HFFc6 (cell line): ENCODE results near the gene SLC30A2. TPM values are rescaled to one million over a fixed set of nuclear protein-coding genes. Genes with fewer than 3 reads are reported as not detected.

ENCODE experiments used
- DNase-seq: peaks from one replicate; pipeline ENCODE4 v3.0.0-alpha.2; 2018
- H3K27ac Mint-ChIP-seq: 2 replicates; pipeline ENCODE4 v1.8.0; 2020; ENCODE audit warnings: mild to moderate bottlenecking, mixed read lengths
- H3K27me3 Mint-ChIP-seq: 2 replicates; pipeline ENCODE4 v1.8.0; 2021; ENCODE audit warnings: mild to moderate bottlenecking, moderate library complexity, mixed read lengths; ENCODE audit not compliant: insufficient read depth
- H3K36me3 Mint-ChIP-seq: 2 replicates; pipeline ENCODE4 v1.8.0; 2021; ENCODE audit warnings: low read depth, mixed read lengths
- H3K4me1 Mint-ChIP-seq: 2 replicates; pipeline ENCODE4 v1.8.0; 2020; ENCODE audit warnings: low read depth, mixed read lengths
- H3K4me3 Mint-ChIP-seq: 2 replicates; pipeline ENCODE4 v1.8.0; 2020; ENCODE audit warnings: mild to moderate bottlenecking, moderate library complexity, mixed read lengths
- H3K9me3 Mint-ChIP-seq: 2 replicates; pipeline ENCODE4 v1.8.0; 2020; ENCODE audit warnings: mild to moderate bottlenecking, mixed read lengths
- total RNA-seq, 6 experiments: library from RNA; stranded (reverse); fragmentation: NEBNext Ultra II Directional; extraction: Animal tissue kit (Norgen Biotek cat#: 25700); gene quantifications; 2 replicates in 1 of 6; 3 replicates in 5 of 6; pipeline ENCODE4 v1.2.3, GENCODE V29; 2021
- TF ChIP-seq, protein P1 (sequence below): fragments of 200-600 bp; sonication (generic); IDR thresholded peaks from 2 replicates; pipeline ENCODE4 v1.5.0; 2021; ENCODE audit warnings: antibody characterized with exemption, mild to moderate bottlenecking

The SLC30A2 gene
- total RNA-seq, 6 experiments from 2014 or later: not detected

DNA sequence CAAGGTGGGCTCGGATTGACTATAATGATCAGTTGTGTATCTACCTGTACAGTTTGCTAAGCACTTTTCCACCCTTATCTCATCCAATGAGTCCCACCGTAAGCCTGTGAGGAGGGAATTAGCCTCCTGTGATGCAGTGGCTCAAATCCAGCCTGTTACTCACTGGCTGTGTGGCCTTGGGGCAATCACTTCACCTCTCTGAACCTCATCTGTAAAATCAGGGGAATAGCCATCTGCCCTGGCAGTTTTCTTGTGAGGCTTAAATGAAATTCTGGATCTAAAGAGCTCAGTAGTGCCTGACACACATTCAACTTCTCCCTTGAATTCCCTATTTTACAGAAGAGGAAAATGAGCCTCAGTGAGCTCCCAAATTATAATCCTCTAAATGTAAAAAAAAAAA lies 31.7 kb downstream of the SLC30A2 start:
- H3K36me3 Mint-ChIP-seq: no peaks in the 10 kb centered on the region; the same call in 1 of the 2 replicates
- peaks cover 43% of the 10 kb centered on the region for H3K4me1 Mint-ChIP-seq
- H3K27me3 Mint-ChIP-seq: peaks cover 2% of the 10 kb centered on the region; the same call in 1 of the 2 replicates
- no peaks in the 10 kb centered on the region for H3K9me3 Mint-ChIP-seq
- no peak for DNase-seq
- H3K4me3 Mint-ChIP-seq: no peak overlapping the region
- TF ChIP-seq, protein P1, sequence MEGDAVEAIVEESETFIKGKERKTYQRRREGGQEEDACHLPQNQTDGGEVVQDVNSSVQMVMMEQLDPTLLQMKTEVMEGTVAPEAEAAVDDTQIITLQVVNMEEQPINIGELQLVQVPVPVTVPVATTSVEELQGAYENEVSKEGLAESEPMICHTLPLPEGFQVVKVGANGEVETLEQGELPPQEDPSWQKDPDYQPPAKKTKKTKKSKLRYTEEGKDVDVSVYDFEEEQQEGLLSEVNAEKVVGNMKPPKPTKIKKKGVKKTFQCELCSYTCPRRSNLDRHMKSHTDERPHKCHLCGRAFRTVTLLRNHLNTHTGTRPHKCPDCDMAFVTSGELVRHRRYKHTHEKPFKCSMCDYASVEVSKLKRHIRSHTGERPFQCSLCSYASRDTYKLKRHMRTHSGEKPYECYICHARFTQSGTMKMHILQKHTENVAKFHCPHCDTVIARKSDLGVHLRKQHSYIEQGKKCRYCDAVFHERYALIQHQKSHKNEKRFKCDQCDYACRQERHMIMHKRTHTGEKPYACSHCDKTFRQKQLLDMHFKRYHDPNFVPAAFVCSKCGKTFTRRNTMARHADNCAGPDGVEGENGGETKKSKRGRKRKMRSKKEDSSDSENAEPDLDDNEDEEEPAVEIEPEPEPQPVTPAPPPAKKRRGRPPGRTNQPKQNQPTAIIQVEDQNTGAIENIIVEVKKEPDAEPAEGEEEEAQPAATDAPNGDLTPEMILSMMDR: no peak
- H3K27ac Mint-ChIP-seq: no peak overlapping the region

DNA sequence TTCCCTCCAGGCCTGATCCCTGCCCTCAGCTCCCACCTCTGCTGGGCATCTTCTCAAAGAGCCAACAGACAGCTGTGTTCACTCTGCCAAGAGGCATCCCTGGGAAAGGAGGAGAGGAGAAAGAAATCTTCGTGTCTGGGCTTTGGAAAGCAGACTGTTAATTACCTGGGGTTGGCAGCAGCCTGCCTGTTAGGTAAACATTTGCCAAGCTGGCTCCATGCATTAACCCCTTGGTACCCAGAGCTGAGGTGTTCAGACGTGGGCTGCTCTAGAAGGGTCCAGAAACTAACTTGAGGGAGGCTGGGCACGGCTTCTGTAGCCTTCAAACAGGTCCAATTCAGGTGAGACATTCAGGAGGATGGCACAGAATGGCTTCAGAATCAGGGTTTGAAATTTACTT lies 33.1 kb downstream of the SLC30A2 start:
- TF ChIP-seq, protein P1: no peak
- Mint-ChIP-seq H3K9me3 (no peaks in the 10 kb centered on the region), H3K36me3 (no peaks in the 10 kb centered on the region), H3K4me1 (peaks cover 32% of the 10 kb centered on the region), H3K27ac (no peak overlapping the region), H3K27me3 (peaks cover 2% of the 10 kb centered on the region; the same call in 1 of the 2 replicates), H3K4me3 (no peak overlapping the region)
- no peak for DNase-seq

DNA sequence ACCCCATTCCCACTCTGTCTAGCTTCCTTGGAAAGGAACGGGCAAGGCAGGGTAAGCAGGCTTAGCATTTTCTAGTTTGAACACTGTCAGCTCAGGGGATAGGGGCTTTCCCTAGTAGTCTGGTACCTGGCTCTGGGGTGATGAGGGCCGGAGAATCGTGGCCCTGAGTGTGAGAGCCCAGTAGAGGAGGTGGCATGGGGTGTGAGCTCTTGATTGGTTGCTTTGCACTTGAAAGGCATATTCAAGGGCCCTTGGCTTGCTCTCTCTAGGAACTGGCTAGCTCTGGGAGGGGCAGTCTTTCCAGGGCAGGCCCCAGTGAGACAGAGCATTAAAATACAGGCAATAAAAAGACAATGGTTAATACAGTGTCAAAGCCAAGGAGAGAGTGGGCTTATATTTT lies 35.1 kb downstream of the SLC30A2 start:
- no peak for DNase-seq
- no peaks in the 10 kb centered on the region for H3K36me3 Mint-ChIP-seq
- TF ChIP-seq, protein P1: no peak
- H3K4me1 Mint-ChIP-seq: peaks cover 16% of the 10 kb centered on the region; the same call in 1 of the 2 replicates
- no peak overlapping the region for H3K4me3 Mint-ChIP-seq
- no peaks in the 10 kb centered on the region for H3K9me3 Mint-ChIP-seq
- no peak overlapping the region for H3K27ac Mint-ChIP-seq
- peaks cover 2% of the 10 kb centered on the region; the same call in 1 of the 2 replicates for H3K27me3 Mint-ChIP-seq

DNA sequence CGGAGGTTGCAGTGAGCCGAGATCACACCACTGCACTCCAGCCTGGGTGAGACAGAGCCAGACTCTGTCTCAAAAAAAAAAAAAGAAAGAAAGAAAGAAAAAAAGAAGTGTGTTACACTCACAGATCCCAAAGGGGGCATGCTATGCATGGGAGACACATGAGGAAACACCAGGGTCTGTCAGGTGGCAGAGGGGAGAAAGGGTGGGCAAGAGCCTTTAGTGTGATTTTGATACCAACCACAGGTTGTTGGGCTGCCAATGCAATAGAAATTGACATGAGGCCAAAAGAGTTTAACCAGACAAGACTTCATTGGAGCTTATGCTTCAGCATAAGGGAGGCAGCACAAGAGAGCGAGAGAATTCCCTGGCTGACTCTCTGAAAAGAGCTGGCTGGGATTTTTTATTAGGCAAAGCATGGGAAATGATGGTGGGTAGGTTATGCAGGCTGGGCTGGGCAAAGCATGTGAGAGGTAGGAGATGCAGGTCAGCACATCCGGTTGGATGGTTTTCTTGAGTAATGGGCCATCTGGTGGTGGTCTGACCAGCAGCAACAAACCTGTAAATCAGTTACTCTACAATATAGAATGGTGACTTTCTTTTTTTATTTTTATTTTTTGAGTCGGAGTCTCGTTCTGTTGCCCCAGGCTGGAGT lies 36.0 kb downstream of the SLC30A2 start:
- H3K27ac Mint-ChIP-seq: no peak overlapping the region
- no peaks in the 10 kb centered on the region for H3K9me3 Mint-ChIP-seq
- TF ChIP-seq, protein P1: peak; percentile 35
- H3K27me3 Mint-ChIP-seq: peaks cover 2% of the 10 kb centered on the region; the same call in 1 of the 2 replicates
- H3K4me3 Mint-ChIP-seq: no peak overlapping the region
- H3K36me3 Mint-ChIP-seq: no peaks in the 10 kb centered on the region
- H3K4me1 Mint-ChIP-seq: peaks cover 8% of the 10 kb centered on the region; the same call in 1 of the 2 replicates
- no peak for DNase-seq

DNA sequence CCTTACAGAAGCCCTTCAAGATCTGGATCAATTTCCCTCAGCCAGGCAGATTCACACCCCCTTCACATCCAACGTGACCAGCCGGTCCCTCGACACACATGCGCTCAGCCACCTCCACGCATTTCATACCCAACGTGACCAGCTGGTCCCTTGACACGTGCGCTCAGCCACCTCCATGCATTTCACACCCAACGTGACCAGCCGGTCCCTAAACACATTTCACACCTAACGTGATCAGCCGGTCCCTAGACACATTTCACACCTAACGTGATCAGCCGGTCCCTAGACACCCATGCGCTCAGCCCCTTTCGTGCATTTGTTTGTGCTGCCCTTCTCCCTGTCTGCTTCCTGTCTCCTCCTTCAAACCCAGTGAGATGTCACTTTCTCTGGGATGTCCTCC lies 39.2 kb downstream of the SLC30A2 start:
- TF ChIP-seq, protein P1: no peak
- no peak overlapping the region for H3K4me3 Mint-ChIP-seq
- H3K4me1 Mint-ChIP-seq: peaks cover 7% of the 10 kb centered on the region; the same call in 1 of the 2 replicates
- H3K36me3 Mint-ChIP-seq: no peaks in the 10 kb centered on the region
- peaks cover 2% of the 10 kb centered on the region for H3K27me3 Mint-ChIP-seq
- H3K9me3 Mint-ChIP-seq: no peaks in the 10 kb centered on the region
- DNase-seq: no peak
- H3K27ac Mint-ChIP-seq: no peak overlapping the region
